ENCODE measurements around the gene RASGRP1. TPM values are rescaled to one million over a fixed set of nuclear protein-coding genes. Genes with fewer than 3 reads are reported as not detected.

RASGRP1 gene
- polyA plus RNA-seq, 1 of the 3 experiments (the other 2 are of a cell fraction), result 0.03 TPM

DNA sequence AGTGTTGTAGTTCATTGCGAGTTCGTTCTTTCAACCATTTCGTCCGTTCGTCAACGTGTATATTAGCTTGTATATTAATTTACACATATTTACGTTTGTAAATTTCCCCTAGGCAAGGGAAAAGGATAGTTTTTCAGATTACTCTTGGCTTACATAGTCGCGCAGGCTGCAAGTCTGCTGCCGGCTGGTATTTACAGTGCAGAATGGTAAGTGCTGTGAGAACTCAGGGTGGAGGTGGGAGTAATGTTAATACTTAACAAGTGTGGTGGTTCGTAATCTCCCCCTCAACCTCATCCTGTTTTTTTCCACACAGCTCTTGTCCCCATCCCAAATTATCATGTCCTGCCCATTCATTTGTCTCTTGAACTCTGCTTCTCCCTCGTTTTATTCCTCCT is 109.9 kb downstream of the RASGRP1 start:
- H3K9ac ChIP-seq, result peak overlapping the region; percentile 95
- CTCF ChIA-PET, result interaction anchor here (0.6 to 5.7 kb wide), 13 partner anchors 9 to 252 kb away, joined by 3 to 46 read pairs (median 6); partner anchors contain the start of gene RASGRP1
- 4% methylated on average over 12 of the region's 12 CpGs for WGBS (ENCODE audit: low lambda C conversion rate)
- peak overlapping the region; percentile 78 to 95 for H3K4me3 ChIP-seq (ENCODE audit: low read depth in 2 of 2, low read length in 1 of 2)
- no peaks in the 10 kb centered on the region for H3K27me3 ChIP-seq (ENCODE audit: insufficient read depth)
- H3K9me3 ChIP-seq, result no peaks in the 10 kb centered on the region
- H3K27ac ChIP-seq (ENCODE audit: low read depth in 2 of 2, low read length in 1 of 2), result peak overlapping the region; percentile 79 to 97; a peak in 3 of 4 replicates
- H3K36me3 ChIP-seq (replicated peaks in 1 of 2; ENCODE audit: control insufficient read depth in 1 of 2, insufficient read depth in 2 of 2, low read length in 1 of 2), result no peaks in the 10 kb centered on the region
- DNase-seq, result no peak
- peaks cover 3% of the 10 kb centered on the region; the same call in 1 of the 2 replicates for H4K20me1 ChIP-seq (ENCODE audit: insufficient read depth)
- TF ChIP-seq CHD2 (IDR thresholded peaks at IDR 0.05; ENCODE audit: low read length, partially characterized antibody) (no peak), POLR2AphosphoS5 (IDR thresholded peaks at IDR 0.05; ENCODE audit: low read depth, low read length) (no peak), FOXJ3 (CRISPR knock-in tag; IDR thresholded peaks at IDR 0.05) (no peak), SIN3A (IDR thresholded peaks at IDR 0.05; ENCODE audit: borderline replicate concordance, low read depth, low read length) (no peak), FOXM1 (IDR thresholded peaks at IDR 0.05; ENCODE audit: low read depth) (no peak), TCF12 (IDR thresholded peaks at IDR 0.05) (no peak), NRF1 (IDR thresholded peaks at IDR 0.05; ENCODE audit: low read depth, low read length) (no peak)
- TF ChIP-seq, protein P1, sequence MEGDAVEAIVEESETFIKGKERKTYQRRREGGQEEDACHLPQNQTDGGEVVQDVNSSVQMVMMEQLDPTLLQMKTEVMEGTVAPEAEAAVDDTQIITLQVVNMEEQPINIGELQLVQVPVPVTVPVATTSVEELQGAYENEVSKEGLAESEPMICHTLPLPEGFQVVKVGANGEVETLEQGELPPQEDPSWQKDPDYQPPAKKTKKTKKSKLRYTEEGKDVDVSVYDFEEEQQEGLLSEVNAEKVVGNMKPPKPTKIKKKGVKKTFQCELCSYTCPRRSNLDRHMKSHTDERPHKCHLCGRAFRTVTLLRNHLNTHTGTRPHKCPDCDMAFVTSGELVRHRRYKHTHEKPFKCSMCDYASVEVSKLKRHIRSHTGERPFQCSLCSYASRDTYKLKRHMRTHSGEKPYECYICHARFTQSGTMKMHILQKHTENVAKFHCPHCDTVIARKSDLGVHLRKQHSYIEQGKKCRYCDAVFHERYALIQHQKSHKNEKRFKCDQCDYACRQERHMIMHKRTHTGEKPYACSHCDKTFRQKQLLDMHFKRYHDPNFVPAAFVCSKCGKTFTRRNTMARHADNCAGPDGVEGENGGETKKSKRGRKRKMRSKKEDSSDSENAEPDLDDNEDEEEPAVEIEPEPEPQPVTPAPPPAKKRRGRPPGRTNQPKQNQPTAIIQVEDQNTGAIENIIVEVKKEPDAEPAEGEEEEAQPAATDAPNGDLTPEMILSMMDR (IDR thresholded peaks at IDR 0.05), result no peak
- TF ChIP-seq, protein P2, sequence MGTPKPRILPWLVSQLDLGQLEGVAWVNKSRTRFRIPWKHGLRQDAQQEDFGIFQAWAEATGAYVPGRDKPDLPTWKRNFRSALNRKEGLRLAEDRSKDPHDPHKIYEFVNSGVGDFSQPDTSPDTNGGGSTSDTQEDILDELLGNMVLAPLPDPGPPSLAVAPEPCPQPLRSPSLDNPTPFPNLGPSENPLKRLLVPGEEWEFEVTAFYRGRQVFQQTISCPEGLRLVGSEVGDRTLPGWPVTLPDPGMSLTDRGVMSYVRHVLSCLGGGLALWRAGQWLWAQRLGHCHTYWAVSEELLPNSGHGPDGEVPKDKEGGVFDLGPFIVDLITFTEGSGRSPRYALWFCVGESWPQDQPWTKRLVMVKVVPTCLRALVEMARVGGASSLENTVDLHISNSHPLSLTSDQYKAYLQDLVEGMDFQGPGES (IDR thresholded peaks at IDR 0.05; ENCODE audit: low read depth, low read length), result no peak
- H3F3A ChIP-seq (replicated peaks; ENCODE audit: insufficient read depth), result no peaks in the 10 kb centered on the region
- peak overlapping the region; percentile 97 for H2AFZ ChIP-seq (ENCODE audit: low read depth)
- peak overlapping the region; percentile 87 for H3K4me2 ChIP-seq
- H3K4me1 ChIP-seq (ENCODE audit: control insufficient read depth in 1 of 2, insufficient read depth in 2 of 2, low read depth in 1 of 2, low read length in 1 of 2), result peaks cover 0 to 11% of the 10 kb centered on the region in 2 experiments; a peak in 2 of 4 replicates
- POLR2A ChIA-PET, result interaction anchor here (0.8 to 2.2 kb wide), 5 partner anchors 13 to 247 kb away, joined by 3 to 15 read pairs (median 6); no protein-coding TSS in a partner anchor
- peaks cover 57% of the 10 kb centered on the region for H3K79me2 ChIP-seq (ENCODE audit: insufficient read depth)
- H3K9me2 ChIP-seq, result no peaks in the 10 kb centered on the region

DNA sequence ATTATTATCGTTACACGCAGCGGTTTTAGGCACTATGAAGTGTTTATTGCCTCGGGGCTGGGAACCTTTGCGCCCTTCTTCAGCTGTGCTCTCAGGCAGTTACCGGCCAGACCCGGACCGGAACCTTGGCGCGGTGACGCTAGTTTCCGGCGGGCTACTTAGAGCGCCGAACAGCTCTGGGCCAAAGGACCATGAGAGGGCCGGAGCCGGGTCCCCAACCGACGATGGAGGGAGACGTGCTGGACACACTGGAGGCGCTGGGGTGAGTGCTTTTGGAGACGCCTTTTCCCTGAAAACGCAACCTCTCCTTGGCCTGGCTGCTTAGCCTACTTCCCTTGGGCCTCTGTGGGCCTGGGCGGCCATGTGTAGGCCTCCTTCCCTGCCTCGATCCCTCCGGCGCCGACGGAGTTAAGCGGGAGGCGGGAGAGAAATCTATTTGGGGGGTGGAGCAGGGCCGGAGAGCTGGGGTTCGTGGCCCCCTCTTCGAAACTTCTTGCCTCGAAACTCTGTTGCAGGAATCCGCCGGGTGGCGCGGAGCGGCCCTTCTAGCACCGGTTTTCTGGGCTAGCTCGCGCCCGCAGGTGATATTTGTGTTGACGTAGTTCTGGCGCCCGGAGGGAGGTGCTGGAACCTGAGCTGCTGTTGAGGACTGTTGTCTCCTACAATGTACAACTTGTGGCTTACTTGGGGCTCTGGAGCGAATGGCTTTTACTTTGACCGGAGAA is 110.5 kb downstream of the RASGRP1 start, which contains the start of gene FAM98B:
TSS of gene FAM98B (plus strand) at position 157 of the 725 bp plus-strand sequence. CDS start at position 192, 35 bp downstream.
- CTCF ChIA-PET, result interaction anchor here (0.6 to 5.7 kb wide), 15 partner anchors 10 to 458 kb away, joined by 3 to 46 read pairs (median 5); partner anchors contain the start of gene RASGRP1
- no peak for TF ChIP-seq TEAD4 (IDR thresholded peaks at IDR 0.05; ENCODE audit: borderline replicate concordance, insufficient read depth)
- TF ChIP-seq, protein P3, sequence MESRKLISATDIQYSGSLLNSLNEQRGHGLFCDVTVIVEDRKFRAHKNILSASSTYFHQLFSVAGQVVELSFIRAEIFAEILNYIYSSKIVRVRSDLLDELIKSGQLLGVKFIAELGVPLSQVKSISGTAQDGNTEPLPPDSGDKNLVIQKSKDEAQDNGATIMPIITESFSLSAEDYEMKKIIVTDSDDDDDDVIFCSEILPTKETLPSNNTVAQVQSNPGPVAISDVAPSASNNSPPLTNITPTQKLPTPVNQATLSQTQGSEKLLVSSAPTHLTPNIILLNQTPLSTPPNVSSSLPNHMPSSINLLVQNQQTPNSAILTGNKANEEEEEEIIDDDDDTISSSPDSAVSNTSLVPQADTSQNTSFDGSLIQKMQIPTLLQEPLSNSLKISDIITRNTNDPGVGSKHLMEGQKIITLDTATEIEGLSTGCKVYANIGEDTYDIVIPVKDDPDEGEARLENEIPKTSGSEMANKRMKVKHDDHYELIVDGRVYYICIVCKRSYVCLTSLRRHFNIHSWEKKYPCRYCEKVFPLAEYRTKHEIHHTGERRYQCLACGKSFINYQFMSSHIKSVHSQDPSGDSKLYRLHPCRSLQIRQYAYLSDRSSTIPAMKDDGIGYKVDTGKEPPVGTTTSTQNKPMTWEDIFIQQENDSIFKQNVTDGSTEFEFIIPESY (IDR thresholded peaks at IDR 0.05; ENCODE audit: borderline replicate concordance, low read depth), result no peak
- TF ChIP-seq, protein P4, sequence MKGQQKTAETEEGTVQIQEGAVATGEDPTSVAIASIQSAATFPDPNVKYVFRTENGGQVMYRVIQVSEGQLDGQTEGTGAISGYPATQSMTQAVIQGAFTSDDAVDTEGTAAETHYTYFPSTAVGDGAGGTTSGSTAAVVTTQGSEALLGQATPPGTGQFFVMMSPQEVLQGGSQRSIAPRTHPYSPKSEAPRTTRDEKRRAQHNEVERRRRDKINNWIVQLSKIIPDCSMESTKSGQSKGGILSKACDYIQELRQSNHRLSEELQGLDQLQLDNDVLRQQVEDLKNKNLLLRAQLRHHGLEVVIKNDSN (IDR thresholded peaks at IDR 0.05; ENCODE audit: borderline replicate concordance, low read depth), result 0 out of 2 replicates have a peak, but pooled peaks have one; percentile 30
- TF ChIP-seq EP300 (IDR thresholded peaks at IDR 0.05; ENCODE audit: borderline replicate concordance in 1 of 2, low read depth in 1 of 2, low read length in 1 of 2), result peak in 1 of 2 experiments; percentile 13; a peak in 1 of 4 replicates
- TF ChIP-seq CHD2 (IDR thresholded peaks at IDR 0.05; ENCODE audit: low read length, partially characterized antibody), result peak; percentile 87
- no peak; the same call in 1 of the 2 replicates for TF ChIP-seq FOSL2 (IDR thresholded peaks at IDR 0.05; ENCODE audit: borderline replicate concordance, low read depth)
- TF ChIP-seq YY1 (IDR thresholded peaks at IDR 0.05; ENCODE audit: low read depth), result peak; percentile 84; the same call in 1 of the 2 replicates
- TF ChIP-seq NFIC (IDR thresholded peaks at IDR 0.05; ENCODE audit: borderline replicate concordance), result peak; percentile 18; the same call in 1 of the 2 replicates
- TF ChIP-seq GABPA (IDR thresholded peaks at IDR 0.05; ENCODE audit: low read depth), result peak; percentile 82
- peak; percentile 35; the same call in 1 of the 2 replicates for TF ChIP-seq GATA2 (CRISPR knock-in tag; IDR thresholded peaks at IDR 0.05)
- TF ChIP-seq FOXJ3 (CRISPR knock-in tag; IDR thresholded peaks at IDR 0.05), result no peak

More for the DNA sequence above, 110.5 kb downstream of the RASGRP1 start, which contains the start of gene FAM98B:
- peaks cover 3% of the 10 kb centered on the region; the same call in 1 of the 2 replicates for H4K20me1 ChIP-seq (ENCODE audit: insufficient read depth)
- peaks cover 52% of the 10 kb centered on the region for H3K79me2 ChIP-seq (ENCODE audit: insufficient read depth)
- peak within 1 kb of the TSS; percentile 97 for H2AFZ ChIP-seq (ENCODE audit: low read depth)
- peak within 1 kb of the TSS; percentile 79 to 97 for H3K27ac ChIP-seq (ENCODE audit: low read depth in 2 of 2, low read length in 1 of 2)
- peaks cover 0 to 8% of the 10 kb centered on the region in 2 experiments; a peak in 2 of 4 replicates for H3K4me1 ChIP-seq (ENCODE audit: control insufficient read depth in 1 of 2, insufficient read depth in 2 of 2, low read depth in 1 of 2, low read length in 1 of 2)
- 0% methylated on average over 16 of the region's 49 CpGs for WGBS (ENCODE audit: low lambda C conversion rate)
- POLR2A ChIA-PET, result interaction anchor here (0.8 to 2.2 kb wide), 6 partner anchors 13 to 248 kb away, joined by 3 to 15 read pairs (median 4); no protein-coding TSS in a partner anchor
- H3K4me2 ChIP-seq, result peak within 1 kb of the TSS; percentile 87
- H3K36me3 ChIP-seq (replicated peaks in 1 of 2; ENCODE audit: control insufficient read depth in 1 of 2, insufficient read depth in 2 of 2, low read length in 1 of 2), result no peaks in the 10 kb centered on the region
- no peaks in the 10 kb centered on the region for H3F3A ChIP-seq (replicated peaks; ENCODE audit: insufficient read depth)
- peak; percentile 85 for DNase-seq
- H3K9ac ChIP-seq, result peak within 1 kb of the TSS; percentile 95
- H3K4me3 ChIP-seq (ENCODE audit: low read depth in 2 of 2, low read length in 1 of 2), result peak within 1 kb of the TSS; percentile 78 to 95
- H3K9me3 ChIP-seq, result no peaks in the 10 kb centered on the region
- H3K27me3 ChIP-seq (ENCODE audit: insufficient read depth), result no peaks in the 10 kb centered on the region
- H3K9me2 ChIP-seq, result no peaks in the 10 kb centered on the region

All from SK-N-SH (cell line).